Suprapubic skin (tissue), 3 donors: Measurements from ENCODE around the gene TGM2.

ENCODE experiments used
- CTCF ChIP-seq, 2 donors: fragments of 200-600 bp in 1 of 2; fragments of 450-650 bp in 1 of 2; sonication (generic) in 1 of 2; IDR thresholded peaks; one replicate each; pipeline ENCODE4 v1.5.1; 2016 to 2019; ENCODE audit warnings: antibody characterized with exemption in 2 of 2, mild to moderate bottlenecking in 1 of 2, moderate library complexity in 1 of 2
- EP300 ChIP-seq: sonication (generic); formaldehyde crosslinking; IDR thresholded peaks from one replicate; pipeline ENCODE4 v1.6.1; 2017; ENCODE audit warnings: antibody characterized with exemption
- POLR2A ChIP-seq, 2 donors: fragments of 450-650 bp; IDR thresholded peaks; one replicate each; pipeline ENCODE4 v1.6.1; 2017; ENCODE audit warnings: antibody characterized with exemption in 2 of 2, mild to moderate bottlenecking in 2 of 2, moderate library complexity in 2 of 2

- TF ChIP-seq CTCF (IDR thresholded peaks at IDR 0.05), result no peak
- TF ChIP-seq POLR2A (IDR thresholded peaks at IDR 0.05), result no peak
- TF ChIP-seq EP300, result no peak
Measured at GRCh38 chr20:38157635-38158495, 7.2 kb downstream of the TGM2 start.
